RWPE1 (cell line): ENCODE measurements around the gene MYL4.
"Not testable (repeated sequence)": the region's sequence is repeated elsewhere in the genome, so short reads cannot be mapped to it uniquely, and the experiment has no call there.

ENCODE experiments used
- CTCF ChIA-PET: fragments of 350-600 bp; sonication (Branson Sonifier 250); formaldehyde crosslinking; extraction: SDS; loops from one replicate; lab custom pipeline; 2021; lab: Yijun Ruan, JAX
- POLR2A ChIA-PET: fragments of 400-600 bp; formaldehyde crosslinking; extraction: SDS; loops from one replicate; lab custom pipeline; 2020; ENCODE audit warnings: antibody characterized with exemption; ENCODE audit not compliant: low non-redundant PET; lab: Yijun Ruan, JAX
- DNase-seq: peaks from one replicate; pipeline ENCODE4 v3.0.0; 2012; ENCODE audit warnings: low spot score
- H3K27ac ChIP-seq: fragments of 450-650 bp; 2 replicates; pipeline ENCODE4 v1.5.1; 2017
- CTCF ChIP-seq: fragments of 450-650 bp; conservative IDR thresholded peaks from 2 replicates; pipeline ENCODE4 v1.5.1; 2017; ENCODE audit warnings: low read depth, mild to moderate bottlenecking

Gene MYL4

GRCh38 chr17:47219621-47220475 is 10.7 kb downstream of the MYL4 start:
- CTCF ChIA-PET: interaction anchor here (0.6 kb wide), 1 partner anchor 79 kb away, joined by 3 read pairs; no protein-coding TSS in a partner anchor
- POLR2A ChIA-PET: no interaction called here
- TF ChIP-seq CTCF: no peak
- no peak overlapping the region for H3K27ac ChIP-seq
- DNase-seq: no peak

GRCh38 chr17:47220531-47220999 is 11.4 kb downstream of the MYL4 start:
- DNase-seq: no peak
- TF ChIP-seq CTCF: no peak
- POLR2A ChIA-PET: no interaction called here
- CTCF ChIA-PET: interaction anchor here (0.6 kb wide), 2 partner anchors 79 to 99 kb away, joined by 3 to 8 read pairs; no protein-coding TSS in a partner anchor
- H3K27ac ChIP-seq: no peak overlapping the region

DNA sequence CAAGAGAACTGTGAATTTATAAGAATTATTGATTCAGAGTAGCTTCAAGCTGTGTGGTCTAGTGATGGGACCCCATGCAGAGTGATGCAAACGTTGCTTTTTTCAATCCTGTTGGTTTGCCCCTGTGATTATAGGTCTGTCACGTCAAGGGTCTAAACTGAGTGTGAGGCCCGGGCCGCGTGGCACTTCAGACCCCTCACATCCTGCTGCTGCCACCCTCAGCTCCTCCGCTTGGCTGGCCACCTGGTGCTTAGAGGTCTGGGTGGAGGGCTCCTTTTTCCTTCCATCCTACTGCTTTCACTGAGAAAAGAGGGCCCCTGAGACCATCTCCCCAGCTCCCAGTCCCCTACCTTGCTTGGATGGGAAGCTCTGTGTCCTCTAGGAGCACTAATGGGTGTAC is 12.0 kb downstream of the MYL4 start:
- ChIA-PET POLR2A (no interaction called here), CTCF (interaction anchor here (0.6 kb wide), 2 partner anchors 94 to 99 kb away, joined by 3 to 8 read pairs; no protein-coding TSS in a partner anchor)
- H3K27ac ChIP-seq: no peak overlapping the region
- no peak for TF ChIP-seq CTCF
- DNase-seq: no peak

DNA sequence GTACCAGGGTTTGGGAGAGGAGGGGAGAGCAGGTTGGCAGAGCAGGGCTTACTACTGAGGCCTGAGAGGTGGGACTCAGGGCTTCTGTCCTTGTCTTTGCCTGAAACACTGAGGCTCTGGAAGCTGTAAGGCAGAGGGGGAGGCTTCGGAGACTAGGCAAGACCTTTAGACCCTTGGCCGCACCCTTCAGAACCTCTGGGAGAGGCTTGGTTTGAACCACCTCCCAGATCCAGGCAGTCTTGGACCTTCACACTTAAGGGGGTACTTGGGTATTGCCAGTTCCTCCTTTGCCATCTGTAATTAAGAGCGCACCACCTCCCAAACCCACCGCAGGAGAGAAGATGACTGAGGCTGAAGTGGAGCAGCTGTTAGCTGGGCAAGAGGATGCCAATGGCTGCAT is 12.9 kb downstream of the MYL4 start:
- ChIA-PET POLR2A (no interaction called here), CTCF (interaction anchor here (0.5 kb wide), 1 partner anchor 179 kb away, joined by 5 read pairs; no protein-coding TSS in a partner anchor)
- no peak overlapping the region for H3K27ac ChIP-seq
- no peak for TF ChIP-seq CTCF
- DNase-seq: no peak

GRCh38 chr17:47223007-47223406 is 13.9 kb downstream of the MYL4 start:
- no peak overlapping the region for H3K27ac ChIP-seq
- no peak for TF ChIP-seq CTCF
- ChIA-PET CTCF (no interaction called here), POLR2A (no interaction called here)
- DNase-seq: peak; percentile 22

DNA sequence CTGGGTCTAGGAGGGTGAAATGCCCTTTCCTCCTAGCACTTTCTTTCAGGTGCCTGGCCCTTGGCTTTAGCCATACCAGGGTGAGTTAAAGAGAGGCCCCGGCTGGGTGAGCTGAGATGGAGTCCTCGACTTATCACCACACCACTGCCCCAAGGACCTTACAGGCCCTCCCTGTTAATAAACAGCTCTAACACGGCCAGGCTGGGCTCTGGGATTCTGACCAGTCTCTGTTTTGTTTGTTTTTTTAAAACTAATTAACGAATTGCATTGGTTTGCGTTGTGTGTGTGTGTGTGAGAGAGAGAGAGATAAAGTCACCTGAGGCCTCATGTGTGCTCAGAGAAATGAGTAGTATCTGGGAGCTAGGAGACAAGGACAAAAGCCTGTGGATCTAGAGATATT is 14.3 kb downstream of the MYL4 start:
- POLR2A ChIA-PET: no interaction called here
- CTCF ChIA-PET: interaction anchor here (0.6 kb wide), 1 partner anchor 28 kb away, joined by 3 read pairs; no protein-coding TSS in a partner anchor
- no peak for TF ChIP-seq CTCF
- DNase-seq: no peak
- no peak overlapping the region for H3K27ac ChIP-seq

GRCh38 chr17:47224077-47224476 is 14.9 kb downstream of the MYL4 start:
- POLR2A ChIA-PET, DNase-seq, H3K27ac ChIP-seq: not testable (repeated sequence)
- CTCF ChIA-PET: interaction anchor here (0.6 to 0.7 kb wide), 2 partner anchors 14 to 29 kb away, joined by 3 read pairs; no protein-coding TSS in a partner anchor
